HS-27A (cell line): ENCODE measurements around the gene ZNF10.
A peak's percentile ranks its signal among the peaks of the same experiment; 100 is the strongest.

Source experiments
- DNase-seq: peaks from one replicate; pipeline ENCODE4 v3.0.0-alpha.2; 2012; ENCODE audit warnings: low read depth, missing footprints

Gene ZNF10

GRCh38 chr12:133130038-133130807, at the start of gene ZNF10, which contains the start of gene ZNF891:
Gene ZNF10, plus strand, starts transcription at chr12:133130627. Its CDS starts 13,866 bp downstream, at chr12:133144493.
Gene ZNF891, minus strand, starts transcription at chr12:133130274. Its CDS starts 8,356 bp downstream, at chr12:133121918.
- peak; percentile 80 for DNase-seq

GRCh38 chr12:133081159-133081780, 49.2 kb upstream of the ZNF10 start:
- no peak for DNase-seq

- DNase-seq, result no peak
Observed at GRCh38 chr12:133083345-133083744, 47.1 kb upstream of the ZNF10 start.

- no peak for DNase-seq
Observed at GRCh38 chr12:133105620-133106019, 24.8 kb upstream of the ZNF10 start.

GRCh38 chr12:133106253-133106652, 24.2 kb upstream of the ZNF10 start:
- DNase-seq, result no peak

- DNase-seq, result no peak
Observed at GRCh38 chr12:133107121-133107520, 23.3 kb upstream of the ZNF10 start.

- no peak for DNase-seq
Observed at GRCh38 chr12:133108150-133108549, 22.3 kb upstream of the ZNF10 start.

GRCh38 chr12:133120385-133121191, 9.8 kb upstream of the ZNF10 start:
- no peak for DNase-seq

GRCh38 chr12:133124674-133125073, 5.8 kb upstream of the ZNF10 start:
- DNase-seq, result no peak

GRCh38 chr12:133129368-133130037, 924 bp upstream of the ZNF10 start:
- DNase-seq, result no peak

GRCh38 chr12:133130808-133131128, 341 bp downstream of the ZNF10 start:
- DNase-seq, result no peak

GRCh38 chr12:133135747-133136146, 5.3 kb downstream of the ZNF10 start:
- DNase-seq, result no peak

- DNase-seq, result no peak
Observed at GRCh38 chr12:133145981-133146380, 15.6 kb downstream of the ZNF10 start.

- no peak for DNase-seq
Observed at GRCh38 chr12:133156125-133156690, 25.8 kb downstream of the ZNF10 start.

- DNase-seq, result no peak
Observed at GRCh38 chr12:133165776-133166175, 35.3 kb downstream of the ZNF10 start.

GRCh38 chr12:133172491-133172890, 42.1 kb downstream of the ZNF10 start:
- DNase-seq, result no peak

GRCh38 chr12:133174901-133175300, 44.5 kb downstream of the ZNF10 start:
- no peak for DNase-seq

GRCh38 chr12:133180669-133181068, 50.2 kb downstream of the ZNF10 start:
- no peak for DNase-seq

- peak; percentile 62 for DNase-seq
Observed at GRCh38 chr12:133181238-133181959, 51.0 kb downstream of the ZNF10 start, which contains the start of gene ZNF268. Gene ZNF268, plus strand, starts transcription at chr12:133181495. Its CDS starts 503 bp downstream, at chr12:133181998.

GRCh38 chr12:133190176-133190575, 59.7 kb downstream of the ZNF10 start:
- no peak for DNase-seq

- no peak for DNase-seq
Observed at GRCh38 chr12:133192847-133193246, 62.4 kb downstream of the ZNF10 start.
